HFF-Myc (cell line): ENCODE measurements around the gene MTTP.

Experiments
- DNase-seq: peaks from one replicate; pipeline ENCODE4 v3.0.0-alpha.2; 2011; ENCODE audit warnings: low read depth; ENCODE audit errors: extremely low read depth
- H3K4me3 ChIP-seq: replicated peaks from 2 replicates; pipeline ENCODE4 v1.5.1; 2011; ENCODE audit warnings: low read depth, mild to moderate bottlenecking, control low read depth, low read length
- CTCF ChIP-seq: IDR thresholded peaks from 2 replicates; pipeline ENCODE4 v1.5.1; 2012; ENCODE audit warnings: mild to moderate bottlenecking, low read depth, low read length, control low read depth; ENCODE audit errors: missing control alignments

Gene MTTP

GRCh38 chr4:99634742-99635360 lies 60.2 kb downstream of the MTTP start:
- no peak overlapping the region for H3K4me3 ChIP-seq
- DNase-seq, result no peak
- TF ChIP-seq CTCF, result no peak

GRCh38 chr4:99635601-99636000 lies 61.0 kb downstream of the MTTP start:
- no peak for DNase-seq
- TF ChIP-seq CTCF, result no peak
- H3K4me3 ChIP-seq, result no peak overlapping the region

GRCh38 chr4:99636422-99636821 lies 61.8 kb downstream of the MTTP start:
- DNase-seq, result no peak
- TF ChIP-seq CTCF, result no peak
- H3K4me3 ChIP-seq, result no peak overlapping the region

- no peak for TF ChIP-seq CTCF
Observed at GRCh38 chr4:99637174-99637573, 62.5 kb downstream of the MTTP start.

GRCh38 chr4:99640676-99641075 lies 66.1 kb downstream of the MTTP start:
- TF ChIP-seq CTCF, result no peak
- no peak overlapping the region for H3K4me3 ChIP-seq
- no peak for DNase-seq

More at GRCh38 chr4:99637174-99637573, 62.5 kb downstream of the MTTP start:
- no peak for DNase-seq
- H3K4me3 ChIP-seq, result no peak overlapping the region

GRCh38 chr4:99642725-99643489 lies 68.3 kb downstream of the MTTP start:
- no peak for DNase-seq
- no peak overlapping the region for H3K4me3 ChIP-seq
- no peak for TF ChIP-seq CTCF

GRCh38 chr4:99644453-99644852 lies 69.8 kb downstream of the MTTP start:
- no peak overlapping the region for H3K4me3 ChIP-seq
- TF ChIP-seq CTCF, result no peak
- DNase-seq, result no peak
